Activated T-helper 9 cell treated with anti-CD3 and anti-CD28 coated beads, Interleukin-2, amount 50 U/mL, for 16 hours (primary cell): ENCODE results near the gene RBM4B.

Source experiments
- DNase-seq: peaks from one replicate; pipeline ENCODE4 v3.0.0-alpha.2; 2020; ENCODE audit warnings: low read depth

Gene RBM4B

DNA sequence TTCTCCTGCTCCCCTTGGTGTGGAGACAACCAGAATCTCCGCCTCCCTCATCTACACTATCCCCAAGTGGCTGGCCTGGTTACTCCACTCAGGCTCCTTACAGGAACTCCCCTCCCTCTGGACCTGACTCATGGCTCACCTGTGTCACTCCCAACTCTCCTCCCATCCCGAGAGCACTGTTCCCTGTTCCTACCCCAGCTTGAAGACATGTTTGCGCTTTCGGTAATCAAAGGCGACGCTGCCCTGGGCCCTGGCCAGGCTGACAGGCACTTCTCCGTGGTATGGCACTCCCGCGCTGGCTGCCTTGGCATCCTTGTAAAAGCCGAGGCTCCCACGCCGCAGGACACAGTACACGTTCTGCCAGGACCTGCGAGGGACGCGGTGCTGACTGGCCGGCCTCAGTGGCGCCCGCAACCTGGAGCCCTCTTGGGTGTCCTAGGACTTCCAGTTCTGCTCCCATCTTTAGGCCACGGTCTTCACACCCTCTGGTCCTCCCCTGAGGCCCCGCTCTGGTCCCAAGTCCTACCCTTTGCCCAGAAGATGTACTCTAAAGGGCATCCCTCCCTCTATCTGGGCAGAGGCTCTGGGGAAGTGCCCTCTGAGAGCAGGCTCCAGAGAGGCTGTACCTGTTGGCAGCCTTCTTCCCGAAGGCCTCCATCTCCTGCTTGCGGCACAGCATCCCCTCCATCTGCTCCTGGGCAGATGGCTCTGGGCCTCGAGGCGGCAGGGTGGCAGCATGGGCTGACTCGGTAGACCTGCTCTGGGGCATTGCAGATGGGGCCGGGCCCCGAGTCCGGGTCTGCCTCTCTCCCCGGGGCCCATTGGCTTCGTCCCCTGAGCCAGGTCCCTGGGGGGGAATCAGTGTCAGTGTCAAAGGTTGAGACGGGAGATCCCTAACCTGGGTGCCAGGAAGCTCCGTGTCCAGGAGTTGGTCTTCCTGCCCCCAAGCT is 9.4 kb upstream of the RBM4B start:
- DNase-seq = no peak

DNA sequence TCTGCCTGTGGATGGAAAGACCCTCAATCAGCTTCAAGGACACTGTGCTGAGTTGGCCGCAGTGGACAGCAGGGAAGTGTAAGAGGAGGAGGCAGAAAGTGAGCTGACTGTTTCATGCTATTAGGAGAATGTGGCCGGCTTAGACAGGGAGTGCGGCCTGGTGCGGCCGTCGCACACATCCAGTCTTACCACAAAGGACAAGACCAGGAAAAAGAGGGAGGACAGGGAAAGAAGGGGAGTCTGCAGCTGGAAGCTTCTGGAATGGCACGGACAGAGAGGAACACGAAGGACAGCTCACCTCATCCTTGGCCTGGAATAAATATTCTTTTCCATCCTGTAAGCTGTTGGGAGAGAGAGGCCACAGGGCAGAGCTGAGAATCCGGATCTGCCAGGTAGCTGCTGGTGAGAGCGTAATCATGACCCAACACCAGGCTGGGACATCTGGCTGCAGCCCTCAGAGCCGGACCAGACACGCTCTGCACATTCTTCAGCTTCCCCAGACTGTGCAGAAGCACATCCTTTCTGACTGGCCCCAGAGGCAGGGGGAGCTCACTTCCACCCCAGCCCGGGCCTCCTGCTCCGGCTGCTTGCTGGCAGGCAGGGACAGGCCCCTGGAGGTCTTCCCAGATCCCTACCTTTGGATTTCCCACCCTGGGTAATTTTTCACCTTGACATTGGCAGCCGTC is 8.6 kb upstream of the RBM4B start:
- DNase-seq = no peak

DNA sequence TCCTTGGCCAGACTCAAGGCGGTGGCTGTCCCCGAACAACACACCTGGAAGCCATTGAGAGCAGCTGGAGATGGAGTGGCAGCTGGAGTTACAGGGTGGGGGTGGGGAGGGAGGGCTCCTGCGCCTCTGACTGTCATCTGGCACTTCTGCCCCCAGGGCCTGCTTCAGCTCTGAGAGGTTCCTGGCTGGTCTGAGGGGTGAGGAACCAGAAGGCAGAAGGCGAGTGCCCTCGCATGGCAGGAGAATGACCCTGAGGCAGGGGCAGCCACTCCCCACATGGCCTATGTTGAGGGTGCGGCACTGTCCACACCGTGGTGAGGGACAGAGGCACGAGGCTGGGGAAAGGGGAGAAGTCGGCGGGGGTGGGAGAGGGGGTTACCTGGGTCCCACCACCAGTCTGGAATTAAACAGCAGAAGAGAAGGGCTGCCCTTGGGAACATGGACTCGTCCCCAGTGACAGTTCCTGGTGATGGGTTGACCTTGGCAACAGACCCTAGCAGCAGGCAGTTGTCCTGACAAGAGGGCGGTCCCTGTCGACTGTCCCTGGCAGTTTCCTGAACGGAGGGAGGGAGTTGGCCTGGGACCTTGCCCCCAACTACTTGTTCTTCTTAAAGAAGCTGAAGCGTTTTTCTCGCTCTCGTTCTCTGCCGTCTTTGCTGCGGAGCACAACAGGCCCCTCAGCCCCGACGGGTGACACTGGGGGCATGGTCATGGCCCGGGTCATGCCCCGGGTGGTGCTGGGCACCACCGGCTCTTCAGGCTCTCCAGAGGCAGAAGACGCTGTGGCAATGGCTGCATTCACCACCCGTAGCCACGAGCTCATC is 7.8 kb upstream of the RBM4B start:
- no peak for DNase-seq

DNA sequence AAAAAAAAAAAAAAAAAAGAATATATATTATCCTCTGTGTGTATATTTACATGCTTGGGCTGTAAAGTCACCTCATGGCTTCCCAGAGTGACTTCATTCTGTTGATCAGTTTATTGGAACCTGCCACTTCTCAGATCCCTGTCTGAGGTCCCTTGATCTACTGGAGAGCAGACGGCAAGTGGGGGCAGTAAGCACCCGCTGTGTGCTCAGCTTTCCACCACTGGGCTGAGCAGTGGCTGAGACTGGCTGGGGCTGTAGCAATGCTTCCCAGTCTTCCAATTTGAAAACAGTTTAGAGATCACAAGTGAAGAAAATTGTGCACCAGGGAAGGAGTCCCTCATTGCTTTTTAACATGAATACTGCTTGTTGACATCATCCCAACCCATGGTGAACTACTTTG is 6.9 kb upstream of the RBM4B start:
- DNase-seq = no peak

DNA sequence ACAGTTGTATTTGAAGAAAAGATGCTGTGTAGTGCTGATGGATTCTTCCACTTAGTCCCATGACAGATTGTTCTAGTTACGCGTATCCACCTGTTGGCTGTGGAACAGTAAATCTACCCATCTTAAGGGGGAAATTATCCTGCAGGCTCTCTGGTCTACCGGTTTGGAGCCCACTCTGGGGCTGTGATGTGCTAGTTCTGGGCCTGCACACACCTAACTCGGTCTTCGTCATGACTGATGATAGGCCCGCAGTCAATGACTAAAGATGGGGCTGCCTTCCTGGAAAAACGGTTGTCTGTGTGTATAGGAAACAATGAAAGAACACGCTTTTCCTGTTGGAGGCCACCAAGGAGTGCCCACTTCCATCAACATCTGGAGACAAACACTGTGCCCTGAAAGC is 6.2 kb upstream of the RBM4B start:
- DNase-seq = no peak

DNA sequence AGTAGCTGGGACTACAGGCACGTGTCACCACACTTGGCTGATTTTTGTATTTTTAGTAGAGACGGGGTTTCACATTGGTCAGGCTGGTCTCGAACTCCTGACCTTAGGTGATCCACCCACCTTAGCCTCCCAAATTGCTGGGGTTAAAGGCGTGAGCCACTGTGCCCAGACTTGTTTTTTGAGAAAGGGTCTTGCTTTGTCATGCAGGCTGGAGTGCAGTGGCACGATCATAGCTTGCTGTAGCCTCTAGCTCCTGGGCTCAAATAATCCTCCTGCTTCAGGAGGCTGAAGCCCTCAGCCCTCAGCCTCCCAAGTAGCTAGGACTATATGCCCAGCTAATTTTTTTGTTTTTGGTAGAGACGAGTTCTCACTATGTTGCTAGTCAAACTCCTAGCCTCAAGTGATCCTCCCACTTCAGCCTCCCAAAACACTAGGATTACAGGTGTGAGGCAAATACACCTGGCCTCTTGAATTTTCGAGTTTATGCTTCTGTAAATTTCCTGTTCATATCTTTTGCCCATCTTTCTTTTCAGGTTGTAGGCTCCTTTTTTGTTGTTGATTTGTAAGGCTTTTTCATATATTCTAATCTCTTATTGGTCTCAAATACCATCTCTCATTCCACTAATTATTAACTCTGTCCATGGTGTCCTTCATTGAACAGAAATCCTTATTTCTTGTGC is 3.4 kb upstream of the RBM4B start:
- DNase-seq = no peak

DNA sequence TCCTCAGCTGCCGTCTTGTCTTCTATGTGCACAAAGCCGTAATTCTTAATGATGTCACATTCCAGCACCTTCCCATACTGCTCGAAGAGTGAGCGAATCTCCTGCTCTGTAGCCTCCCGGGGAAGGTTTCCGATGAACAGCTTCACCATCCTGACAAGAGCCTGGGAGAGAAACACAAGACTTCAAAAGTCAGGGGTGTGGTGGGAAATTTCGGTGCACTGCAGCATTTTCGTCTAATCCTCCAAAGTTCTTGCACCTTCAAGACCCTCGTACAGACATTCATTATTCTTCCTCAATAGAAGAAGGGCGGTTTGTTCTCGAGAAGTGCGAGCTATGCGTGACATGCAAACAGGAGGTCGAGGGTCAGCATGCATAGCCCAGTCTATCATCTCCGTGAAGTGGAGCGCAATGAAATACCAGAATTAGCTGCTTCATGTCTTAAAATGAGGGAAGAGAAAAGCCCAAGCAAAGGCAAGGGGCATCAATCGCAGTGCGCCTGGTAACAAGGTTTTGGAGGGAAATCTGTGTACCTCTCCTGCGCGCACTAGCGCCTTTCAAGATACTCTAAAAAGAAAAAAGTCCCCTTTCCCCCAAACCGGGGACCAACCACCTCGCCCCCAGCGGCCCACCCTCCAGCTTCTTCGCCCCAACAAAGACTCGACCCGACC is 622 bp downstream of the RBM4B start:
- DNase-seq = no peak

DNA sequence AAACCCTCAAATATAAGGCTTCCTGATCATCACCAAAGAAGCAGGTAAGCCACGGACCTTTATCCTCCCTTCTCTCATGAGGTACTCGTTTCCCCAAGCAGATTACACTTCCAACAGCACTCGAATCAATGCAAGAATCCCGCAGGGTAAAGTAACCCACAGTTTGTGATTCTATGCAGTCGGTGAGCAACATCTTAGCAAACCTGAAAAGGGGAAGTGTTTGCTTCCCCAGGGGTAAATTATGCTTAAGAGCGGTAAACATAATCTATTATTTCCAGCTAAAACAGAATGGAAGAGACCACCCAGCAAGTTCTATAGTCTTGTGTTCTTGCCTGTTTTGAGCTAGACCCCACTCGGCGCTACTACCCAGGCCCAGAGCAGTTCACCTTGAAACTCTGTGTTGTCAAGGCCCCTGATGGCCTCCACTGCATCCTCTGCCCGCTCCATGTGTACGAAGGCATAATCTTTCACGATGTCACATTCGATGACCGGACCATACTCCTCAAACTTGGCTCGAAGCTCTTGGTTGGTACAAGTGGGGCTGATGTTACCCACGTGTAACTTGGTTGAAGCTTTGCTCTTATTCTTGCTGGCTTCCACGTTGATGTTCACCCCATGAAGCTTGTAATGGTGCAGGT is 1.3 kb downstream of the RBM4B start:
- no peak for DNase-seq

DNA sequence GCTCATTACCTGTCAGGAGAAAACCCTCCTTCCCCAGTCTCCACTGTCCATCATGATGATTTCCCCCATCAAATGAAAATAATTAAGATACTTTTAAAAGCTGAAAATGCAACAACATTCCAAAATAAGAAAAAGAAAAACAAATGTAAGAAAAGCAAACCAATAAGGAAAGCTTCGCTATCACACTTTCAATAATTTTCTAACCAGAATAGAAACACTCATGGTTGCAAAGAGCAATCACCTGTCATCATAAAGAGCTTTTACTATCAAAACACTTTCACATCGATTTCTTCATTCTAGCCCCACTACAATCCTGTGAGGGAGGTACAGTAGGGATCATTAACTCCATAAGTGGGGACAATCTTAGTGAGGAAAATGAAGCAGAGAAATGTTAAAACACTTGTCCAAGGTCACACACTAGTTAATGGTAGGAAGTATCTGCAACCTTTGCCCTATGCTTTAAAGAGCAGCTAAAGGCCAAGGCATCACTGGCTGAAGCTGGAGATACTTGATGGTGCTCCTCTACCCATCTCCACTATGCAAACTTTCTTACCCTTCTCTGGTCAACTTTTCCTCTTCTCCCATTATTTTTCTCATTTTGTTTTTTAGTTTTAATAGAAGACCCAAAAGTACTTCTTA is 2.6 kb downstream of the RBM4B start:
- no peak for DNase-seq

DNA sequence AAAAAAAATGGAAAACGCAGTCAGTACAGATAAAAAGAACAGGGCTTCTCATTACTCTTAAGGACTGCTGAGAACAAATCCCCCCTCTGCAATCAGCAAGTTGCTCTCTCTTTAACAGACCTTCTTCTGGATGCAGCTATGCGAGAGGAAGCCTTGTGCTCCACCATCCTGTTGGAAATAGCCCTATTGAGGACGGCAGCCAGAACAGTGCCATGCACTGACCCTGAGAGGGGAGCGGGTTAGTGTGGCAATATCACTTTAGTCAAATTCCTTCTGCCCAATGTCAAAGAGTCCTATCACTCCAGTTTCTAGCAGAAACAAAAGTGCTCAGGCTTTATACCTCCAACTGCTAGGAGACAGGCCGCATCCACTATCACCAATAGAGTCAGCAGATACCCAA is 6.9 kb downstream of the RBM4B start:
- no peak for DNase-seq

DNA sequence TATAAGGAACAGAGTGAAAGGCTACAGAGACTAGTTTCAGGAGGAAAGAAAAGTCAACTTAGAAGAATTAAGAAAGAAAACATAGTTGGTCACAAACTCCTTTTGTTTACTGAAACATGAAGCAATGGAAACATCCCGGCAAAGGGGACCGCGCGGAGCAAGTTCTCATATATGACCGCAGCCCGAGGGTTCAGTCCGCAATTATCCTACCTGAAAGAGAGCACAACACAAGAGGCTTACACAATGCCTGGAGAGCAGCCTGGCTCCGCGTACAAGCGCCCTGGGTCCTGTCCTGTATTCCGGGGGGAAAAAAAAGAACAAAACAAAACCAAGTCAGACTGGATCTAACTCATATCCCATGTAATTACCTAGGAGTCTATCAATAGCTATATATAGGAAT is 12.3 kb downstream of the RBM4B start:
- DNase-seq = no peak

DNA sequence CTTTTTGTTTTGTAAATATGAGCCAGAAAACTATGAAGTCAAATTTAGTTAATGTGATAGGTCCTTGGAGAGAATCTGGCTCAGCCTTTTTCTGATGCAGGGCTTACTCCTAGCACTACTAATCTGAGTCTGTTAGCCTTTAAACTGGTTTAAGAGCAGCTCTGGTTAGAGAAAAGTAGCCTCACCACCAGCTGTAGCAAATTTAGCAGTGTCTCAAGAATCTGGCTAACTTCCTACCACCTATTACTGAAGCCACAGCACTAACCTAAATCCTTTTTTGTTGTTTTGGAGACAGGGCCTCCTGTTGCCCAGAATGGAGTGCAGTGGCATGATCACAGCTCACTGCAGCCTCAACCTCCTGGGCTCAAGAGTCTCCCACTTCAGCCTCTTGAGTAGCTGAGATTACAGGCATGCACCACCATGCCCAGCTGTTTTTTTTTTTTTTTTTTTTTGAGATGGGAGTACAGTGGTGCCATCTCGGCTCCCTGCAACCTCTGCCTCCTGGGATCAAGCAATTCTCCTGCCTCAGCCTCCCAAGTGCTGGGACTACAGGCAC is 13.9 kb downstream of the RBM4B start:
- no peak for DNase-seq

DNA sequence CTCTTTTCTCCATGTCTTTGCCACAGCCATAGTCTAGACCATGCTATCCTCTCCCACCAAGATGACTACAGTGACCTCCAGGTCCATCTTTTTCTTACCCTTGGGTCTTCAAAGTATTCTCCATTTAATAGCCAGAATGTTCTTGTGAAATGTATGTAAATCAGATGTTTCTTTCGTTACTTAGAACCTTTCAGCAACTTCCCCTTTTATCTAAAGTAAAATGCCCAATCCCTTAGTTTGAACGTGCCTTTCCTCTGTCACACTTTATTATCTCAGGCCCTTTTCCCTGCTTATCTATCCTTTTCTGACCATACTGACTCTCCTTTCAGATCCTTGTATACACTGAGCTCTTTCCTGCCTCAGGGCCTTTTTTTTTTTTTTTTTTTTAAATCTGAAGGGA is 17.9 kb downstream of the RBM4B start:
- DNase-seq = no peak

DNA sequence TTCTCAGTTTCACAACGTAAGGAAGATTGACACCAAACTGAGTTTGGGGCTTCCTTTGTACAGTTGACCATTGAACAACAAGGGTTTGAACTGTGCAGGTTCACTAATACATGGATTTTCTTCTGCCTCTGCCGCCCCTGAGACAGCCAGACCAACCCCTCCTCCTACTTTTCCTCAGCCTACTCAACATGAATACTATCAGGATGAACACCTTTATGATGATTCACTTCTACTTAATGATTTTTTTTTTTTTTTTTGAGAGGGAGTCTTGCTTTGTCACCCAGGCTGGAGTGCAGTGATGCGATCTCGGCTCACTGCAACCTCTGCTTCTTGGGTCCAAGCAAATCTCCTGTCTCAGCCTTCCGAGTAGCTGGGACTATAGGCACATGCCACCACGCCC is 24.6 kb downstream of the RBM4B start:
- no peak for DNase-seq

DNA sequence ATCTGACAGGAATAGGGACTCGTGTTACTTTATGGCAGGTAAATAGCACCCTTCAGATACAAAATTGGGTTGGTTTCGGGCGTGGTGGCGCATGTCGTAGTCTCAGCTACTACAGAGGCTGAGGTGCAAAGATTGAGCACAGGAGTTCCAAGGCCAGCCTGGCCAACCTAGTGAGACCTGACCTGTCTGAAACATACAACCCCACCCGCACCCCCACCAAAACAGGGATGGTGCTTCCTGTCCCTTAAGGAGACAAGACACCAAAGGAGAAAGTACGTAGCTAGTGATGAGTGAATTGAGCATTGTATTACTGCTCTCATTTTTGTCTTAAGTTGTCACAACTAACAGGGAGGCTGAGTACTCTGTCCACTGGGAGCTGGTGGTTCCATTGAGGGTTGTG is 25.0 kb downstream of the RBM4B start:
- no peak for DNase-seq

DNA sequence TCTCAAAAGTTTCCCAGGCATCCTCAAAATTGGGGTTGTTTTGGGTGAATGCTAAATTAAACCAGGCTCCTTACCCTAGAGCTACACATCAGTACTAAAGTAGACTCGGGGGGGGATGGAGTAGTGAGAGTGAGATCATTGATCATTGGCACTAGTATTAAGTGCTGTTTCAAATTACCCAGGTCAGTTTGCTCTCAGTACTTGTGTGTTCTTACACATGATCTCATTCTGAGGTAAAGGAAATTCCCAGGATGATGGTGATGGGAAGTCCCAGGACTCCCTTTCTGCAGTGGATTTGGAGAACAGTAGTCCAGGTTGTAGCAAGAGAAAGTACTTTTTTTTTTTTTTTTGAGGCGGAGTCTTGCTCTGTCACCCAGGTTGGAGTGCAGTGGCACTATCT is 26.7 kb downstream of the RBM4B start:
- no peak for DNase-seq

DNA sequence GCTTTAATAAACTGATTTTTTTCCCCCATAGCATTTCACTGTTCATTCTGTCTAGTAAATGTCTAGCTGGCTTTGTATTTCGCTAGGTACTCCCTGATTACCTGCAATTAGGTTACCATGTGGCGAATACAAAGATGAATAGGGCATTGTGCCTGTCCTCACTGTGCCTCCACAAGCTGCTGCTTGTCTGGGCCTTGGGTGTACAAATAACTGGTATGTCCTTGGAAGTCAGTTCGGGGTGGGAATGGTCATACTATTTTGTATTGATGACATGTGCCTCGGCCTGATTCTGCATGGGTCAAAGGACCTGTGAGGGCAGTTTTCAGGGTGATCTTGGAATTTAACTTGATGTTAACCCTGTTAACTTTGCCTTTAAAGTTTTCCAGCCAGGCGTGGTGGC is 27.8 kb downstream of the RBM4B start:
- DNase-seq = no peak

DNA sequence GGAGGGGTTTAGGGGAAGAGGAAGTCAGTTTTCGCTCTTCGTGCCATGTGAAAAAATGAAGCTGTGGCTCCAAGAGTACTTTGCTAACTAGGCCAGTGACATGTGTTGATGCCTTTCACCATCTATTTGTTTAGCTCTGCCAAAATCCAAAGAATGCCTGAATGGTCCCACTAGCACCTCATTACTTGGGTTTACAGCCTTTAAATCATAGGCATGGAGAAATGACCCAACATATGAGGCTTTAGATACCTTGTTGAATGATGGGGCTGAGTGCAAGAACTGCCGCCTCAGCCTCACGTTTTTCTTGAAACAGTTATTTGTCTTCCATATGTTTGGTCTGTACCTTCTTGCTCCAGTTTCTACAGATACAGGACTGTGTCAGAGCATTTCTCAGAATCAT is 30.9 kb downstream of the RBM4B start:
- DNase-seq = no peak

DNA sequence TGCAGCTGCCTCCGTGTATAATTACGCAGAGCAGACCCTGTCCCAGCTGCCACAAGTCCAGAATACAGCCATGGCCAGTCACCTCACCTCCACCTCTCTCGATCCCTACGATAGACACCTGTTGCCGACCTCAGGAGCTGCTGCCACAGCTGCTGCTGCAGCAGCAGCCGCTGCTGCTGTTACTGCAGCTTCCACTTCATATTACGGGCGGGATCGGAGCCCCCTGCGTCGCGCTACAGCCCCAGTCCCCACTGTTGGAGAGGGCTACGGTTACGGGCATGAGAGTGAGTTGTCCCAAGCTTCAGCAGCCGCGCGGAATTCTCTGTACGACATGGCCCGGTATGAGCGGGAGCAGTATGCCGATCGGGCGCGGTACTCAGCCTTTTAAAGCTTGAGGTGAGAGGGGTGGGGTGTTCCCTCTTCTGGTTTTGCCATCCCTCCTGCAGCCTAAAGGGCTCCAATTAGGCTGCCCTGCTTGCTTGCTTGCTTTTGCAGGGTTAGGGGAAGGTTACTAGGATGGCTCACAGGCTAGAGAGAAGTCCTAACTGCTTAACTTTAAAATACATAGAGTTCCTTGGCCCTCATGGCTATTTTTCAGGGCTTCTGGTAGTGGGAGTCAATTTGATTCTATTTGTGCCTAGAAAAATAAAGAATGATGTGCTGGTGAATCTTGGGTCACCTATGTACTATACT is 33.8 kb downstream of the RBM4B start:
- DNase-seq = no peak

DNA sequence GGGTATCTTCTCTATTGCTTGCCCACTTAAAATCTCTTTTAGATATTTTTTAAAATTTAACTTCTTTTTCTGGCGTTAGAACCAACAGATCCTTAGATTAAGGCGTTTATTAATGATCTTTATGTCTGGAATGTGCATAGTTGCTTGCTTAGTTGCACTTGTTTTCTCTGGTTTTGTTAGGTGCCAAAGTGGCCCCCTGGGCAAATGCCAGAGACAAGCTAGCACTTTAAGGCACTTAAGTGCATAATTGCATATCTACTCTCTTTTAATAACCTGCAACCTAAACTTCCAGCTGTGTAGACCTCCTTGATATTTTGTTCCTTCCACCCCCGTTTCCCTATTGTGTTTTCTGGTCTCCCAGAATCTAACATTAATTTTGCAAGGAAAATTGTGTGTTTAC is 35.9 kb downstream of the RBM4B start:
- no peak for DNase-seq
